Endothelial cell of umbilical vein (primary cell): ENCODE results near the gene TMEM178B. TPM values are rescaled to one million over a fixed set of nuclear protein-coding genes. Genes with fewer than 3 reads are reported as not detected.

Experiments used
- BruUV-seq: library from RNA; stranded (reverse); fragments of 400-500 nt; replicated peaks from 2 replicates; lab custom pipeline; 2021; lab: Mats Ljungman, UMichigan
- CTCF ChIA-PET: fragments of 300-600, 350-600 bp; sonication (Branson Sonifier 250); formaldehyde crosslinking; loops from one replicate; lab custom pipeline; 2021; ENCODE audit warnings: antibody characterized with exemption, inconsistent platforms; lab: Charles Lee
- POLR2A ChIA-PET: fragments of 300-600, 350-600 bp; sonication (Branson Sonifier 250); formaldehyde crosslinking; loops from one replicate; lab custom pipeline; 2021; ENCODE audit warnings: antibody characterized with exemption, inconsistent platforms; lab: Charles Lee
- DNase-seq: peaks from one replicate; pipeline ENCODE4 v3.0.0-alpha.2; 2011; ENCODE audit warnings: low read depth, low spot score
- FAIRE-seq: peaks from 2 replicates; lab custom pipeline; 2011; peaks lifted over from hg19 to GRCh38; lab: Jason Lieb, UNC
- H2AFZ ChIP-seq: 2 replicates; pipeline ENCODE4 v1.6.0; 2012; ENCODE audit warnings: low read depth, low read length, control low read depth, inconsistent platforms
- H3K27ac ChIP-seq: 2 replicates; pipeline ENCODE4 v1.5.1; 2011; ENCODE audit warnings: low read depth, mild to moderate bottlenecking, control low read depth, low read length, moderate library complexity; ENCODE audit not compliant: insufficient read depth
- H3K27me3 ChIP-seq, 2 experiments: 2 replicates each; pipeline versions ENCODE4 v1.6.0 to v1.6.1; 2011; ENCODE audit warnings: low read length in 2 of 2, mixed read lengths in 1 of 2; ENCODE audit not compliant: control insufficient read depth in 2 of 2, insufficient read depth in 2 of 2
- H3K36me3 ChIP-seq, 2 experiments: 2 replicates in 1 of 2; 3 replicates in 1 of 2; pipeline ENCODE4 v1.5.1; 2011; ENCODE audit warnings: low read length in 2 of 2, mild to moderate bottlenecking in 1 of 2, moderate library complexity in 1 of 2; ENCODE audit not compliant: control insufficient read depth in 2 of 2, insufficient read depth in 2 of 2; ENCODE audit errors: extremely low read depth in 1 of 2
- H3K4me1 ChIP-seq: 3 replicates; pipeline ENCODE4 v1.5.1; 2011; ENCODE audit warnings: mild to moderate bottlenecking, low read length; ENCODE audit not compliant: control insufficient read depth, insufficient read depth; ENCODE audit errors: extremely low read depth
- H3K4me2 ChIP-seq: 2 replicates; pipeline ENCODE4 v1.6.1; 2011; ENCODE audit warnings: low read length, control low read depth, mixed read lengths; ENCODE audit not compliant: insufficient read depth
- H3K4me3 ChIP-seq, 3 experiments: fragments of 200-600 bp in 1 of 3; sonication (generic), shearing (Covaris generic) in 1 of 3; replicated peaks in 1 of 3; 2 replicates each; pipeline ENCODE4 v1.5.1; 2011 to 2016; ENCODE audit warnings: control low read depth in 3 of 3, low read length in 3 of 3, mild to moderate bottlenecking in 2 of 3, inconsistent platforms in 1 of 3, low read depth in 1 of 3, moderate library complexity in 1 of 3; ENCODE audit not compliant: insufficient read depth in 1 of 3
- H3K79me2 ChIP-seq: 2 replicates; pipeline ENCODE4 v1.6.0; 2012; ENCODE audit warnings: low read length, inconsistent platforms; ENCODE audit not compliant: control insufficient read depth, insufficient read depth
- H3K9ac ChIP-seq: replicated peaks from 2 replicates; pipeline ENCODE3; 2011; ENCODE audit warnings: low read length, control low read depth; ENCODE audit not compliant: insufficient read depth; ENCODE audit errors: extremely low read depth
- H3K9me1 ChIP-seq: replicated peaks from 3 replicates; pipeline ENCODE4 v1.6.0; 2011; ENCODE audit warnings: mild to moderate bottlenecking, low read length; ENCODE audit not compliant: control insufficient read depth, insufficient read depth; ENCODE audit errors: extremely low read depth
- H3K9me3 ChIP-seq: replicated peaks from 2 replicates; pipeline ENCODE4 v1.5.1; 2012; ENCODE audit warnings: low read length, inconsistent platforms; ENCODE audit not compliant: control insufficient read depth, insufficient read depth
- H4K20me1 ChIP-seq: replicated peaks from 2 replicates; pipeline ENCODE3; 2011; ENCODE audit warnings: mild to moderate bottlenecking, low read length; ENCODE audit not compliant: control insufficient read depth, insufficient read depth; ENCODE audit errors: extremely low read depth
- EZH2 ChIP-seq: IDR thresholded peaks from 2 replicates; pipeline ENCODE4 v1.6.1; 2012; ENCODE audit warnings: borderline replicate concordance, low read depth, mild to moderate bottlenecking, moderate library complexity, low read length, inconsistent platforms; ENCODE audit not compliant: severe bottlenecking
- FOS ChIP-seq: IDR thresholded peaks from 2 replicates; pipeline ENCODE4 v1.6.1; 2011; ENCODE audit warnings: mild to moderate bottlenecking, low read length, moderate library complexity, borderline replicate concordance; ENCODE audit not compliant: insufficient read depth
- GATA2 ChIP-seq: IDR thresholded peaks from 2 replicates; pipeline ENCODE4 v1.7.0; 2011; ENCODE audit warnings: low read depth, mild to moderate bottlenecking, moderate library complexity, mixed read lengths, low read length; ENCODE audit not compliant: insufficient read length, insufficient read depth
- JUN ChIP-seq: IDR thresholded peaks from 2 replicates; pipeline ENCODE4 v1.6.1; 2011; ENCODE audit warnings: borderline replicate concordance, low read depth; ENCODE audit not compliant: insufficient read length, insufficient read depth
- MYC ChIP-seq: IDR thresholded peaks from one replicate; pipeline ENCODE4 v1.6.1; 2011; ENCODE audit warnings: mild to moderate bottlenecking, low read depth, low read length
- POLR2A ChIP-seq: IDR thresholded peaks from 2 replicates; pipeline ENCODE4 v1.6.1; 2012; ENCODE audit warnings: low read depth, mild to moderate bottlenecking, control low read depth, low read length
- POLR2AphosphoS5 ChIP-seq: IDR thresholded peaks from 2 replicates; pipeline ENCODE4 v1.6.1; 2012; ENCODE audit warnings: low read depth, mild to moderate bottlenecking, control low read depth, low read length, moderate library complexity; ENCODE audit not compliant: insufficient read depth
- dilution Hi-C: fragments of 300-500 bp; cut with MboI; formaldehyde crosslinking; loops from one replicate; pipeline ENCODE4 v1.15.0; 2019; ENCODE audit warnings: low sequenced_read_pairs; ENCODE audit not compliant: extremely low pct_ligation_motif_present
- intact Hi-C: fragments of 100-400 bp; cut with micrococcal nuclease; formaldehyde crosslinking; loops from one replicate; pipeline ENCODE4 v1.10.0; 2022
- polyA plus RNA-seq, 4 experiments: library from polyadenylated mRNA; depleted of rRNA in 3 of 4; stranded (reverse) in 3 of 4; unstranded in 1 of 4; fragments of >200 nt; gene quantifications; 2 replicates each; pipeline versions ENCODE4 v1.2.1 to v1.2.3, GENCODE V29; 2011 to 2012; ENCODE audit warnings: missing spikeins in 1 of 4
- total RNA-seq: library from RNA; stranded (reverse); gene quantifications from 2 replicates; pipeline ENCODE4 v1.2.3, GENCODE V29; 2021
- TF ChIP-seq, protein P1 (sequence below), 2 donors: IDR thresholded peaks; 1 replicate in 1 of 2; 2 replicates in 1 of 2; pipeline ENCODE4 v1.5.1; 2011; ENCODE audit warnings: low read length in 2 of 2, mild to moderate bottlenecking in 2 of 2, moderate library complexity in 2 of 2, control low read depth in 1 of 2, inconsistent platforms in 1 of 2, low read depth in 1 of 2; ENCODE audit not compliant: insufficient read depth in 1 of 2; ENCODE audit errors: extremely low read depth in 1 of 2
- TF ChIP-seq, protein P2 (sequence below): IDR thresholded peaks from 2 replicates; pipeline ENCODE4 v1.6.1; 2011; ENCODE audit not compliant: insufficient read depth, insufficient read length

TMEM178B gene
- total and polyA plus RNA-seq, 2 donors (not counting 3 experiments of a cell fraction or from before 2014, with no cell fraction given) = not detected

DNA sequence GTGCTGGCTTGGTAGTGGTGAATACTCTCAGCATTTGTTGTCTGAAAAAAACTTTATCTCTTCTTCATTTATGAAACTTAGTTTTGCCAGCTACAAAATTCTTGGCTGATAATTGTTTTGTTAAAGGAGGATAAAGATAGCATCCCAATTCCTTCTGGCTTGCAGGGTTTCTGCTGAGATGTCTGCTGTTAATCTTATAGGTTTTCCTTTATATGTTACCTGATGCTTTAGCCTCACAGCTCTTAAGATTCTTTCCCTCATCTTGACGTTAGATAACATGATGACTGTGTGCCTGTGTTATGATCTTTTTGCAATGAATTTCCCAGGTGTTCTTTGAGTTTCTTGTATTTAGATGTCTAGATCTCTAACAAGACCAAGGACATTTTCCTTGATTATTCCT is 49.2 kb upstream of the TMEM178B start:
- H3K4me2 ChIP-seq = no peak overlapping the region
- H3K9me3 ChIP-seq = no peaks in the 10 kb centered on the region
- no peaks in the 10 kb centered on the region for H3K79me2 ChIP-seq
- DNase-seq = no peak
- ChIA-PET POLR2A (no interaction called here), CTCF (interaction anchor here (0.9 kb wide), 1 partner anchor 509 kb away, joined by 3 read pairs; no protein-coding TSS in a partner anchor)
- H4K20me1 ChIP-seq = no peaks in the 10 kb centered on the region
- H3K4me3 ChIP-seq = no peak overlapping the region
- dilution Hi-C loops = no loop called here
- H3K9me1 ChIP-seq = no peaks in the 10 kb centered on the region
- H3K36me3 ChIP-seq = no peaks in the 10 kb centered on the region
- H3K27me3 ChIP-seq = no peaks in the 10 kb centered on the region
- H2AFZ ChIP-seq = no peak overlapping the region
- no TSS peak for BruUV-seq
- H3K27ac ChIP-seq = no peak overlapping the region
- TF ChIP-seq, protein P1, sequence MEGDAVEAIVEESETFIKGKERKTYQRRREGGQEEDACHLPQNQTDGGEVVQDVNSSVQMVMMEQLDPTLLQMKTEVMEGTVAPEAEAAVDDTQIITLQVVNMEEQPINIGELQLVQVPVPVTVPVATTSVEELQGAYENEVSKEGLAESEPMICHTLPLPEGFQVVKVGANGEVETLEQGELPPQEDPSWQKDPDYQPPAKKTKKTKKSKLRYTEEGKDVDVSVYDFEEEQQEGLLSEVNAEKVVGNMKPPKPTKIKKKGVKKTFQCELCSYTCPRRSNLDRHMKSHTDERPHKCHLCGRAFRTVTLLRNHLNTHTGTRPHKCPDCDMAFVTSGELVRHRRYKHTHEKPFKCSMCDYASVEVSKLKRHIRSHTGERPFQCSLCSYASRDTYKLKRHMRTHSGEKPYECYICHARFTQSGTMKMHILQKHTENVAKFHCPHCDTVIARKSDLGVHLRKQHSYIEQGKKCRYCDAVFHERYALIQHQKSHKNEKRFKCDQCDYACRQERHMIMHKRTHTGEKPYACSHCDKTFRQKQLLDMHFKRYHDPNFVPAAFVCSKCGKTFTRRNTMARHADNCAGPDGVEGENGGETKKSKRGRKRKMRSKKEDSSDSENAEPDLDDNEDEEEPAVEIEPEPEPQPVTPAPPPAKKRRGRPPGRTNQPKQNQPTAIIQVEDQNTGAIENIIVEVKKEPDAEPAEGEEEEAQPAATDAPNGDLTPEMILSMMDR (IDR thresholded peaks at IDR 0.05; ENCODE audit: extremely low read depth in 1 of 2, insufficient read depth in 1 of 2, low read depth in 1 of 2, low read length in 2 of 2) = no peak
- TF ChIP-seq, protein P2, sequence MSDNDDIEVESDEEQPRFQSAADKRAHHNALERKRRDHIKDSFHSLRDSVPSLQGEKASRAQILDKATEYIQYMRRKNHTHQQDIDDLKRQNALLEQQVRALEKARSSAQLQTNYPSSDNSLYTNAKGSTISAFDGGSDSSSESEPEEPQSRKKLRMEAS = no peak
- no peak overlapping the region for H3K9ac ChIP-seq
- no peaks in the 10 kb centered on the region for H3K4me1 ChIP-seq
- no peak for FAIRE-seq
- intact Hi-C loops = no loop called here

DNA sequence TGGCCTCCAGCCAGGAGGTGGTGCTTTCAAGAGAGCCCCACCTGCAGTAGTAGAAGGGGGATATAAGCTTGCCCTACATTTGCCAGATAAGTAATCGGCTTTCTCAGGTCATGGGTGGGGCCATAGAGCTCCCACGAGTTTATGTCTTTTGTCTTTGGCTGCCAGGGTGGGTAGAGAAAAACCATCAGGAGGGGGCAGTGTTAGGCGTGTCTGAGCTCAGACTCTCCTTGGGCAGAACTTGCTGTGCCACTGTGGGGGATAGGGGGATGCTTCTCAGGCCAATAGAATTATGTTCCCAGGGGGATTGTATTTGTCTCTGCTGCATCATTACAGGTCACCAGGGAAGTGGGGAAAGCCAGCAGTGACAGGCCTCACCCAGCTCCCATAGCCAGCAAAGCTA is 46.8 kb upstream of the TMEM178B start:
- CTCF ChIA-PET = interaction anchor here (0.5 to 1.2 kb wide), 3 partner anchors 216 to 507 kb away, joined by 3 to 5 read pairs (median 3); no protein-coding TSS in a partner anchor
- Histone ChIP-seq H3K9me3 (no peaks in the 10 kb centered on the region), H4K20me1 (no peaks in the 10 kb centered on the region), H3K36me3 (no peaks in the 10 kb centered on the region), H2AFZ (no peak overlapping the region), H3K9ac (no peak overlapping the region), H3K4me2 (no peak overlapping the region), H3K4me3 (no peak overlapping the region), H3K4me1 (no peaks in the 10 kb centered on the region), H3K9me1 (no peaks in the 10 kb centered on the region), H3K27ac (no peak overlapping the region), H3K79me2 (no peaks in the 10 kb centered on the region), H3K27me3 (no peaks in the 10 kb centered on the region)
- FAIRE-seq (no peak), DNase-seq (no peak)
- no TSS peak for BruUV-seq
- intact Hi-C loops (no loop called here), dilution Hi-C loops (no loop called here)
- POLR2A ChIA-PET = no interaction called here
- TF ChIP-seq MYC = no peak
- TF ChIP-seq JUN = no peak
- TF ChIP-seq, protein P2 = no peak
- no peak for TF ChIP-seq FOS
- TF ChIP-seq, protein P1 (IDR thresholded peaks at IDR 0.05; ENCODE audit: extremely low read depth in 1 of 2, insufficient read depth in 1 of 2, low read depth in 1 of 2, low read length in 2 of 2) = no peak
- no peak for TF ChIP-seq POLR2AphosphoS5
- no peak for TF ChIP-seq POLR2A
- TF ChIP-seq EZH2 = no peak
- no peak for TF ChIP-seq GATA2
